Natural killer cell (primary cell): ENCODE results near the gene RASGRP3. TPM values are rescaled to one million over a fixed set of nuclear protein-coding genes. Genes with fewer than 3 reads are reported as not detected.

Source experiments
- ATAC-seq, 3 donors: fragments of 150-1000 bp in 2 of 3; fragments of 200-7000 bp in 1 of 3; cut with Tn5 transposase; 1 replicate in 1 of 3; 2 replicates in 2 of 3; pipeline ENCODE4 v1.10.0; 2021; ENCODE audit warnings: mild to moderate bottlenecking in 2 of 3, moderate library complexity in 2 of 3
- DNase-seq, 2 donors: peaks; one replicate each; pipeline versions ENCODE4 v3.0.0 to v3.0.0-alpha.2; 2013 to 2021; ENCODE audit warnings: mixed read lengths in 1 of 2
- H3K27ac ChIP-seq: one replicate; pipeline ENCODE4 v1.5.1; 2013; ENCODE audit warnings: mild to moderate bottlenecking, low read length
- H3K27me3 ChIP-seq: one replicate; pipeline ENCODE4 v1.6.1; 2013; ENCODE audit warnings: low read length; ENCODE audit not compliant: control insufficient read depth, insufficient read depth
- H3K36me3 ChIP-seq: one replicate; pipeline ENCODE4 v1.6.1; 2013; ENCODE audit warnings: low read length; ENCODE audit not compliant: control insufficient read depth, insufficient read depth
- H3K4me1 ChIP-seq: one replicate; pipeline ENCODE4 v1.6.1; 2013; ENCODE audit warnings: low read length; ENCODE audit not compliant: control insufficient read depth, insufficient read depth
- H3K4me3 ChIP-seq: one replicate; pipeline ENCODE4 v1.5.1; 2013; ENCODE audit warnings: low read length
- H3K9me3 ChIP-seq: one replicate; pipeline ENCODE4 v1.6.1; 2013; ENCODE audit warnings: low read length; ENCODE audit not compliant: control insufficient read depth, insufficient read depth
- H3K27ac Mint-ChIP-seq, 2 donors: one replicate each; pipeline ENCODE4 v1.8.0; 2022; ENCODE audit warnings: mild to moderate bottlenecking in 2 of 2, mixed read lengths in 2 of 2, moderate library complexity in 1 of 2
- H3K27me3 Mint-ChIP-seq, 2 donors: one replicate each; pipeline ENCODE4 v1.8.0; 2022; ENCODE audit warnings: low read depth in 2 of 2, mixed read lengths in 2 of 2
- H3K36me3 Mint-ChIP-seq: one replicate; pipeline ENCODE4 v1.8.0; 2022; ENCODE audit warnings: mixed read lengths
- H3K4me1 Mint-ChIP-seq, 2 donors: one replicate each; pipeline ENCODE4 v1.8.0; 2022; ENCODE audit warnings: mixed read lengths in 2 of 2
- H3K4me3 Mint-ChIP-seq: one replicate; pipeline ENCODE4 v1.8.0; 2022; ENCODE audit warnings: mild to moderate bottlenecking, moderate library complexity, mixed read lengths
- H3K9me3 Mint-ChIP-seq, 2 donors: one replicate each; pipeline ENCODE4 v1.8.0; 2022; ENCODE audit warnings: mixed read lengths in 2 of 2
- CTCF ChIP-seq: fragments of 200-600 bp; IDR thresholded peaks from one replicate; pipeline ENCODE4 v1.8.0; 2022; ENCODE audit warnings: antibody characterized with exemption
- WGBS: methylation state at CpG from one replicate; pipeline ENCODE4 v1.1.7; 2013; ENCODE audit warnings: missing lambda C conversion rate; ENCODE audit not compliant: insufficient coverage; 5-methylcytosine and 5-hydroxymethylcytosine counted together
- intact Hi-C: fragments of 100-400 bp; cut with micrococcal nuclease; formaldehyde crosslinking; loops from one replicate; pipeline ENCODE4 v1.14.2; 2022
- total RNA-seq, 4 donors: library from RNA; stranded (reverse); fragments of 120-200 nt in 1 of 4; gene quantifications; one replicate each; pipeline versions ENCODE4 v1.2.3 to v1.2.4, GENCODE V29; 2013 to 2022

Gene RASGRP3
- total RNA-seq, 3 donors from 2014 or later (not counting 1 experiment from before 2014, with no cell fraction given) = 1.8 to 21.1 (median 2.7) TPM

GRCh38 chr2:33505966-33506365 lies 29.5 kb downstream of the RASGRP3 start:
- no peak overlapping the region for H3K27ac Mint-ChIP-seq
- ATAC-seq (no peak), DNase-seq (no peak)
- Histone ChIP-seq H3K4me3 (no peak overlapping the region), H3K27me3 (no peaks in the 10 kb centered on the region), H3K27ac (no peak overlapping the region), H3K36me3 (no peaks in the 10 kb centered on the region), H3K9me3 (no peaks in the 10 kb centered on the region), H3K4me1 (no peaks in the 10 kb centered on the region)
- no peak overlapping the region for H3K4me3 Mint-ChIP-seq
- peaks cover 25 to 47% of the 10 kb centered on the region in 2 donors for H3K27me3 Mint-ChIP-seq
- no peaks in the 10 kb centered on the region for H3K9me3 Mint-ChIP-seq
- H3K36me3 Mint-ChIP-seq = no peaks in the 10 kb centered on the region
- 90% methylated on average over 1 of the region's 1 CpG for WGBS
- intact Hi-C loops = no loop called here
- no peaks in the 10 kb centered on the region for H3K4me1 Mint-ChIP-seq
- no peak for TF ChIP-seq CTCF

DNA sequence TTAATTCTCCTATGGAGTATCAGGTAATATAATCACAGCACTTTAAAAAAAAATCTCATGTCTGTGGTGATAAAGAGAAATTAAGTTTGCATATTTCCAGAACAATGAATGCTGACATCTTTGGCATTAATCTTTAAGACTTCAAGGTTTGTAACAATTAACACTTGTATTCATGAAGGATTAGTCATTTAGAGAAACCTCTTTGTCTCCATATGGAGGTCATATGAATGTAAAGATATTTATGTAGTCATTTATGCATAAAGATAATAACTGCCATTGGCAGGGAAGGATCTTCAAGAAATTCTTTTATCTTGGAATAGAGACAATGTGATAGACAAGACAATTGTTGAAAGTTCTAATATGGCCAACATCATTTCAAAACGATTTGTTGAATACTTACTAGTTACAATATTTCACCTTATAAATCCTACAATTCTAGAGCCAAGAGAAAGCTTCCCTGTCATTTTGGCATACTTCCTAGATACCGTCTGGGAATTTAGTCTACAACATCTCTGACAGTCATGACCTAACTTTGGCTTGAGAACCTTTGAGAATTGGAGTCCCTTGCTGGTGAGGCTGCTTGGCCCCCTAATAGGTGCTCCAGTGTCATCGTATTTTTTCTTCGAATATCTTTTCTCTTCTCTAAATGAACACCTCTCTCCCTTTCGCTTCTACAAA lies 33.6 kb downstream of the RASGRP3 start:
- H3K27ac Mint-ChIP-seq = no peak overlapping the region

DNA sequence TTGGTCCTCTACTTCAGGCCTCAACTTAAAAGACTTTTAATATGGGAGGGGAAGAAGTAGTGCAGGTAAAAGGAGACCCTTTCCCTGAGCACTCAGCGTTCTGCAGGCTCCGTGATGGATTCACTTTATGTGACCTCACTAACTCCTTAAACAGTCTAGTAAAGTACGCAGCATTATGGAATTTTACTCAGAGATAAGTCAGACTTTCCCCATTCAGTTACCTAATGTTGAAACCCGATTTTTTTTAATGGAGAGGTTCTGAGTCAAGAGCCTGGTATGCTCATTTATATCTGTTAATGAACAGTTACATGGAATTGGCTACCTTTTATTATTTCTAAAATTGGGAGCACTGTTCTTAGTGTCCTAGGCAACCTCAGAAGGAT lies 34.1 kb downstream of the RASGRP3 start:
- no peak for DNase-seq
- Mint-ChIP-seq H3K36me3 (no peaks in the 10 kb centered on the region), H3K9me3 (no peaks in the 10 kb centered on the region), H3K4me3 (no peak overlapping the region), H3K27ac (no peak overlapping the region), H3K27me3 (peaks cover 19 to 25% of the 10 kb centered on the region in 2 donors), H3K4me1 (no peaks in the 10 kb centered on the region)
- Histone ChIP-seq H3K36me3 (no peaks in the 10 kb centered on the region), H3K4me3 (no peak overlapping the region), H3K4me1 (no peaks in the 10 kb centered on the region), H3K27ac (no peak overlapping the region), H3K9me3 (no peaks in the 10 kb centered on the region), H3K27me3 (no peaks in the 10 kb centered on the region)
- no peak for TF ChIP-seq CTCF
- no peak for ATAC-seq
- intact Hi-C loops = no loop called here
- 100% methylated on average over 3 of the region's 4 CpGs for WGBS

More for the DNA sequence above, 33.6 kb downstream of the RASGRP3 start:
- no peak overlapping the region for H3K27ac ChIP-seq
- ATAC-seq = no peak
- Mint-ChIP-seq H3K4me3 (no peak overlapping the region), H3K27me3 (peaks cover 15 to 25% of the 10 kb centered on the region in 2 donors), H3K4me1 (no peaks in the 10 kb centered on the region), H3K36me3 (no peaks in the 10 kb centered on the region), H3K9me3 (no peaks in the 10 kb centered on the region)
- H3K36me3 ChIP-seq = no peaks in the 10 kb centered on the region
- WGBS = 86% methylated on average over 4 of the region's 5 CpGs
- no peaks in the 10 kb centered on the region for H3K27me3 ChIP-seq
- no peak for TF ChIP-seq CTCF
- intact Hi-C loops = no loop called here
- no peak for DNase-seq
- H3K4me1 ChIP-seq = no peaks in the 10 kb centered on the region
- no peak overlapping the region for H3K4me3 ChIP-seq
- H3K9me3 ChIP-seq = no peaks in the 10 kb centered on the region

- Mint-ChIP-seq H3K27me3 (peaks cover 19 to 25% of the 10 kb centered on the region in 2 donors), H3K4me3 (no peak overlapping the region), H3K27ac (no peak overlapping the region), H3K9me3 (no peaks in the 10 kb centered on the region), H3K4me1 (no peaks in the 10 kb centered on the region), H3K36me3 (no peaks in the 10 kb centered on the region)
- DNase-seq = no peak
- WGBS = no CpG with 5 or more reads among the region's 1 CpG
- ATAC-seq = no peak
- Histone ChIP-seq H3K27ac (no peak overlapping the region), H3K4me3 (no peak overlapping the region), H3K27me3 (no peaks in the 10 kb centered on the region), H3K9me3 (no peaks in the 10 kb centered on the region), H3K36me3 (no peaks in the 10 kb centered on the region), H3K4me1 (no peaks in the 10 kb centered on the region)
- intact Hi-C loops = no loop called here
- no peak for TF ChIP-seq CTCF
Observed at GRCh38 chr2:33511141-33511540, 34.7 kb downstream of the RASGRP3 start.
